GM10266 (cell line): ENCODE measurements around the gene SIRT2.

ENCODE experiments used
- DNase-seq: peaks from one replicate; pipeline ENCODE4 v3.0.0; 2012; ENCODE audit errors: extremely low spot score
- TF ChIP-seq, protein P1 (sequence below): IDR thresholded peaks from 2 replicates; pipeline ENCODE4 v1.5.1; 2012; ENCODE audit warnings: mild to moderate bottlenecking, low read depth; ENCODE audit not compliant: control insufficient read depth, insufficient read depth; ENCODE audit errors: missing control alignments

SIRT2 gene

DNA sequence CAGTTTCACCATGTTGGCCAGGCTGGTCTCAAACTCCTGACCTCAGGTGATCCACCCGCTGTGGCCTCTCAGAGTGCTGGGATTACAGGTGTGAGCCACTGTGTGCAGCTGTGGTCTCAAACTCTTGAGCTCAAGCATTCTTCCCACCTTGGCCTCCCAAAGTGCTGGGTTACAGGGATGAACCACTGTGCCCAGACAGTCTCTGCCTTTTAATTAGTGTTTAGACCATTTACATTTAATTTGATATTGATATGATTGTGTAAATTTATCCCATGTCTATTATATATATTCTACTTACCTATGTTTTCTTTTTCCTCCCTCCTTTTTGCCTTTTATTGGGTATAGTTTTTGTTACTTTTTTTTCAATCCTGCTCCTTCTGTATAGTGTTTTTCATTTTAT, 2.3 kb upstream of the SIRT2 start:
- no peak for DNase-seq
- TF ChIP-seq, protein P1, sequence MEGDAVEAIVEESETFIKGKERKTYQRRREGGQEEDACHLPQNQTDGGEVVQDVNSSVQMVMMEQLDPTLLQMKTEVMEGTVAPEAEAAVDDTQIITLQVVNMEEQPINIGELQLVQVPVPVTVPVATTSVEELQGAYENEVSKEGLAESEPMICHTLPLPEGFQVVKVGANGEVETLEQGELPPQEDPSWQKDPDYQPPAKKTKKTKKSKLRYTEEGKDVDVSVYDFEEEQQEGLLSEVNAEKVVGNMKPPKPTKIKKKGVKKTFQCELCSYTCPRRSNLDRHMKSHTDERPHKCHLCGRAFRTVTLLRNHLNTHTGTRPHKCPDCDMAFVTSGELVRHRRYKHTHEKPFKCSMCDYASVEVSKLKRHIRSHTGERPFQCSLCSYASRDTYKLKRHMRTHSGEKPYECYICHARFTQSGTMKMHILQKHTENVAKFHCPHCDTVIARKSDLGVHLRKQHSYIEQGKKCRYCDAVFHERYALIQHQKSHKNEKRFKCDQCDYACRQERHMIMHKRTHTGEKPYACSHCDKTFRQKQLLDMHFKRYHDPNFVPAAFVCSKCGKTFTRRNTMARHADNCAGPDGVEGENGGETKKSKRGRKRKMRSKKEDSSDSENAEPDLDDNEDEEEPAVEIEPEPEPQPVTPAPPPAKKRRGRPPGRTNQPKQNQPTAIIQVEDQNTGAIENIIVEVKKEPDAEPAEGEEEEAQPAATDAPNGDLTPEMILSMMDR = no peak

DNA sequence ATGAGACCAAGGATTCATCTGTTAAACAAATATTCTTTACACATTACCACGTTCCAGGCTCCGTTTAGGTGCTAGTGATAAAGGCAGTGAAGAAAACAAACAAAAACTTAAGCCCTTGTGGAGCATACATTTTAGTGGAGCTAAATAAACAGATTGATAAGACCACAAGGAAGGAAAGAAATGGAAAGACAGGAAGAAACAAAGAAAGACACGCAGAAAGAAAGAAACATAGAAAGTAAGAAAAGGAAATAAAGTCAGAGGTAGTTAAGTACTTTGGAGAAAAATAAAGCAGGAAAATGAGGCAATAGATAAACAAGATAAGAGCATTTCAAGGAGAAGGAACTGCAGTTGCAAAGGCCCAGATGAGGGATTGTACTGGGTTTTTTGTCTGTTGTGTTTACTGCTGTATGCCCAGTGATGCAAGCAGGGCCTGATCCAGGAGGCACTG, 1.3 kb upstream of the SIRT2 start:
- TF ChIP-seq, protein P1 = no peak
- DNase-seq = no peak

DNA sequence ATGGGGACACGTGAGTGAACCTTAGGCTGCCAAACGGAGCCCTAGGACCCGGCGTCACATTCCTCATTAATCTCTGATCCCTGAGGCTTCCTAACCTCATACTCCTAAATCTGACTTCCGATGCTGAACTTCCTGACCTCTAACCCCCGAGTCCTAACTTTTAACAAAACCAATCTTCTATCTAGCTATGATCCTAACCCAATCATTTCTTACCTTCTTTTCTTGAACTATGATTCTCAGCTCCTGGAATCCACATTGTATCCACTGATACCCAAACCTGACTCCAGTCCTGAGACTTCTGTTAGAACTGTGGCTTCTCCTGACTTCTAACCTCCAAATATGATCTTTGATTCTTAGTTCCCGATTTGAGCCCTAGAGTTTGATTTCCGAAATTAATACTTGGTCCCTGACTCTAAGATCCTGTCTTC, 798 bp upstream of the SIRT2 start:
- TF ChIP-seq, protein P1 = no peak
- DNase-seq = no peak

DNA sequence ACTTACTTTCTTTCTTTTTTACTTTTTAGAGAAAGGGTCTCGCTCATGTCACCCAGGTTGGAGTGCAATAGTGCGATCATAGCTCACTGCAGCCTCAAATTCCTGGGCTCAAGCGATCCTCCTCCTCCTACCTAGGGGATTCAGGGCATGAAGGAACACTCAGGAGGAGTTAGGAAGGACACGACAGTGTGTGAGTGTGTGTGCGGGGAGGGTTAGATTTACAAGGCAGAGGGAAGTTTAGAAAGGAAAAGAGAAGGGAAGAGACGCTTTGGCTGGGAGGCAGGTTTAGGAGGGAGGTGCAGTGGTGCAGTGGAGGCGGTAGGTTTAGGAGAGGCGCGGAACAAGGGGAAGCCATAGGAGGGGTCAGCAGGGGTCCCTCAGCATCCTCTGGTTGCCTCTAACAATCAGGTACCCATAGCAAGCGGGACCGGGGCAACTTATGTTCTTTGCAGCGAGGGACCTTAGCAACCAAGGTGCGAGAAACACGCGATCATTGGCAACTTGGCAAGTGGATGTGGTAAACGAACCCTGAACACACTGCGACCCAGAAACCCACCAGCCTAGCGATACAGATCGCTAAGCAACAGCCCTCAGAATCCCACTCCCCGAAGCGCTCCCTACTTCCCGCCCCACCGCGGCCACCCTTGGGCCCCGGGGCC, 501 bp downstream of the SIRT2 start:
- TF ChIP-seq, protein P1 = no peak
- DNase-seq = no peak

DNA sequence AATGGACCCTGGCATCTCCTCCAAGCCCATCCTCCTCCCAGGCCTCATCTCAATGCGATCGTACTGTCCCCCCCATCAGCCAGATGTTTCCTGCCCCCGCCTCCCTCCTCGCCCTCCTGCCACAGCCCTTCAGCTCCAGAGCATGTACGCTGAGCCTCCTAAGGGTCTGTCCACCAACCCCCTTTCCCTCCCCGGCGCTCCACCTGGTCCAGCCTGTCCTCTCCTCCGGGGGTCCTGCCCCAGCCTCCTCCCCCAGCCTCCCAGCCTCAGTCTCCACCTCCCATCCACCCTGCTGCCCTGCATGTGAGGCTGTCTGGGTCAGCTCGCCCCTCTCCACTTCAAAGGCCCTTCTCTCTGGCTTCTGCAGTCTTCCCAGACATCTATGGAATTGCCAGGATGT, 4.5 kb downstream of the SIRT2 start:
- TF ChIP-seq, protein P1 = no peak
- no peak for DNase-seq

DNA sequence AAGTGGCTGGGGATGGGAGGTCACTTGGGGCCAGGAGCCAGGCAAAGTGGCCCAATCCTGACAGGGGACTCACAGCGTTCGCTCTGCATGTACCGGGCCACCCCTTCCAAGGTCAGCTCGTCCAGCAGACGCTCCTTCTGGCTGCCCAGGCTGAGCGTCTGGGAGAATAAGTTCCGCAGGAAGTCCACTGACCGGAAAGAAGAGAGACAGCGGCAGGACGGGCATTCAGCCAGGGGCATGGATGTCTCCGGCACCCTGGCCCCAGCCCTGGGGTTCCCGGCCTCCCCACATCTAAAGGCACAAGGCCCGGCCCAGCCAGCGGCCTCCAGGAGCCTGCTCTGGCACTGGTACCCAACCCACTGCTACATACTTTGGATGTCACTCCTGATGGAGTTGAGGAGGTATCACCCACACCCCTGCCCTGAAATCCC, 6.1 kb downstream of the SIRT2 start:
- TF ChIP-seq, protein P1 = no peak
- no peak for DNase-seq

DNA sequence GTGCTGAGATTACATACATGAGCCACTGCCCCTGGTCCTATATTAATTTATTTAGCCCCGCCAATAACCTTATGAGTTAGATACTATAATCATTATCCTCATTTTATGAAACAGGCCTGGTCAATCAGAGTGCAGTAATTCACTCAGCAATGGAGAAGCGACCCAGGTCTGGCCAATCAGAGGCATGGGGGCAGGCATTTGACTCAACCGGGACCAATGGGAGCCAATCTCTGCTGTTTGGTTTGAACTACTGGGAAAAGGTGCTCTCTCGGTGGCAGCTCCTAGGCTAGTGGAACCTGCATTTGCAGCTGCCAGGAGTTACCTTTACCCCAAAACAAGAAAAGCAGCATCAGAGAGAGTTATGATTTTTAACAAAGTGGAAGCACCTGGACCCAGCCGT, 6.6 kb downstream of the SIRT2 start:
- no peak for DNase-seq

More for the DNA sequence above, 6.6 kb downstream of the SIRT2 start:
- TF ChIP-seq, protein P1 = no peak
